ENCODE data around the gene HSP90B1. TPM values are rescaled to one million over a fixed set of nuclear protein-coding genes. Genes with fewer than 3 reads are reported as not detected.

The HSP90B1 gene
- total and polyA plus RNA-seq, 2 of the 13 experiments (the other 11 are each of a cell fraction or from before 2014, with no cell fraction given) = 800 to 954 TPM

- TF ChIP-seq GPBP1L1 (CRISPR knock-in tag; IDR thresholded peaks at IDR 0.05) (no peak), HNF4A (CRISPR knock-in tag; IDR thresholded peaks at IDR 0.05) (no peak), ZNF207 (IDR thresholded peaks at IDR 0.05; ENCODE audit: borderline replicate concordance) (no peak), SKIL (CRISPR knock-in tag; IDR thresholded peaks at IDR 0.05; ENCODE audit: borderline replicate concordance) (no peak), ZNF792 (CRISPR knock-in tag; IDR thresholded peaks at IDR 0.05) (0 out of 2 replicates have a peak, but pooled peaks have one; percentile 62), MZF1 (CRISPR knock-in tag; IDR thresholded peaks at IDR 0.05; ENCODE audit: borderline replicate concordance) (no peak), ZNF253 (CRISPR knock-in tag; IDR thresholded peaks at IDR 0.05; ENCODE audit: borderline replicate concordance) (no peak), SAFB2 (CRISPR knock-in tag; IDR thresholded peaks at IDR 0.05; ENCODE audit: borderline replicate concordance, low read depth) (no peak), DZIP1 (CRISPR knock-in tag; IDR thresholded peaks at IDR 0.05) (no peak), ERF (CRISPR knock-in tag; IDR thresholded peaks at IDR 0.05) (0 out of 2 replicates have a peak, but pooled peaks have one; percentile 76), IKZF5 (CRISPR knock-in tag; IDR thresholded peaks at IDR 0.05) (0 out of 2 replicates have a peak, but pooled peaks have one; percentile 14), PHF21A (CRISPR knock-in tag; IDR thresholded peaks at IDR 0.05) (no peak; the same call in 1 of the 2 replicates), ZNF30 (CRISPR knock-in tag; IDR thresholded peaks at IDR 0.05) (no peak), JDP2 (CRISPR knock-in tag; IDR thresholded peaks at IDR 0.05; ENCODE audit: borderline replicate concordance) (no peak), ZNF264 (CRISPR knock-in tag; IDR thresholded peaks at IDR 0.05) (0 out of 2 replicates have a peak, but pooled peaks have one; percentile 30), ZNF614 (CRISPR knock-in tag; IDR thresholded peaks at IDR 0.05; ENCODE audit: borderline replicate concordance) (no peak), NFYB (CRISPR knock-in tag; IDR thresholded peaks at IDR 0.05) (no peak)
- TF ChIP-seq, protein P1, sequence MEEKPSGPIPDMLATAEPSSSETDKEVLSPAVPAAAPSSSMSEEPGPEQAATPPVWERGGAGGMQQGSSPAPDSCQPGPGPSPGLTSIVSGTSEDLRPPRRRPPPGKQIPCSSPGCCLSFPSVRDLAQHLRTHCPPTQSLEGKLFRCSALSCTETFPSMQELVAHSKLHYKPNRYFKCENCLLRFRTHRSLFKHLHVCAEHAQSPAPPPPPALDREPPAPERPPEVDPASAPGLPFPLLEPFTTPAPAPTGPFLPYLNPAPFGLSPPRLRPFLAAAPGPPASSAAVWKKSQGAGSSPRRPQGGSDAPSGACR (CRISPR knock-in tag; IDR thresholded peaks at IDR 0.05) = no peak; the same call in 1 of the 2 replicates
- TF ChIP-seq, protein P2, sequence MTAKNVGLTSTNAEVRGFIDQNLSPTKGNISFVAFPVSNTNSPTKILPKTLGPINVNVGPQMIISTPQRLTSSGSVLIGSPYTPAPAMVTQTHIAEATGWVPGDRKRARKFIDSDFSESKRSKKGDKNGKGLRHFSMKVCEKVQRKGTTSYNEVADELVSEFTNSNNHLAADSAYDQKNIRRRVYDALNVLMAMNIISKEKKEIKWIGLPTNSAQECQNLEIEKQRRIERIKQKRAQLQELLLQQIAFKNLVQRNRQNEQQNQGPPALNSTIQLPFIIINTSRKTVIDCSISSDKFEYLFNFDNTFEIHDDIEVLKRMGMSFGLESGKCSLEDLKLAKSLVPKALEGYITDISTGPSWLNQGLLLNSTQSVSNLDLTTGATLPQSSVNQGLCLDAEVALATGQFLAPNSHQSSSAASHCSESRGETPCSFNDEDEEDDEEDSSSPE (CRISPR knock-in tag; IDR thresholded peaks at IDR 0.05) = no peak
Measured at GRCh38 chr12:103929046-103929783, 995 bp upstream of the HSP90B1 start (continued).
